ENCODE results near the gene EIF1B.

The EIF1B gene

DNA sequence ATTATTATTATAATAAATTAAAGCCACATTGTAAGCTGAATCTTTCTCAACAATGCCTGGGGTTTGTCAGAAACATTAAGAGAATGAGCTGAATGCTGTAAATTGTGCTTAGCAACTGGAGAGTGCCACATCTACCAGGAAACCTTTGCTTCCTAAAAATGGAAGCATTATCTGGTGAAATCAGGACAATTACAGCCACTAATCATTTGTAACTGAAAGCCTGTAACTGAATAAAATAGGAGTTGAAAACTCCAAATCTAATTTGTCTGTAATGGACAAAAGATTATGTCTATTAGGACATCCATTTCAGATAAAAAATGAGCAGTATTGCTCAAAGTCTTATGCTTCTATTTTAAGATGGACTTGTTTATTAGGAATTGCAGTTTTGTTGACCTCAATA is 32.2 kb downstream of the EIF1B start:
- Histone ChIP-seq H3K27ac (ENCODE audit: low read depth, low read length, severe bottlenecking) (no peak overlapping the region), H3K4me3 (ENCODE audit: extremely low read depth, insufficient read depth, low read length, poor library complexity, severe bottlenecking) (no peak overlapping the region), H3K36me3 (ENCODE audit: control insufficient read depth, insufficient read depth, low read length) (no peaks in the 10 kb centered on the region), H3K9me3 (ENCODE audit: control insufficient read depth, low read length) (no peaks in the 10 kb centered on the region), H3K4me1 (ENCODE audit: control insufficient read depth, insufficient read depth, low read length, poor library complexity, severe bottlenecking) (no peaks in the 10 kb centered on the region)

- Histone ChIP-seq H3K9me3 (ENCODE audit: control insufficient read depth, low read length) (peaks cover 16% of the 10 kb centered on the region), H3K4me1 (ENCODE audit: control insufficient read depth, insufficient read depth, low read length, poor library complexity, severe bottlenecking) (no peaks in the 10 kb centered on the region), H3K4me3 (ENCODE audit: extremely low read depth, insufficient read depth, low read length, poor library complexity, severe bottlenecking) (no peak overlapping the region), H3K27ac (ENCODE audit: low read depth, low read length, severe bottlenecking) (no peak overlapping the region), H3K36me3 (ENCODE audit: control insufficient read depth, insufficient read depth, low read length) (no peaks in the 10 kb centered on the region)
Observed at GRCh38 chr3:40350529-40350928, 41.0 kb downstream of the EIF1B start.

DNA sequence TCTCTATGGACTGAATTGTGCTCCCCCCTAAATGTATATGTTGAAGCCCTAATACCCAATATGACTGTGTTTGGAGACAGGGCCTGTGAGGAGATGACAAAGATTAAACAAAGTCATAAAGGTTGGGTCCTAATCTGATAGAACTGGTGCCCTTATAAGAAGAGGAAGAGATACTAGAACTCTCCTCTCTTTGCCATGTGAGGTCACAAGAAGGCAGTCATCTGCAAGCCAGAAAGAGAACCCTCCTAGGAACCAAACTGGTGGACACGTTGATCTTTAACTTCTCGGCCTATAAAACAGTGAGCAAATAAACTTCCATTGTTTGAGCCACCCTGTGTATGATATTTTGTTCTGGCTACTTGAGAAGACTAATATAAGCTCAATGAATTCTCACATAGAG is 45.9 kb downstream of the EIF1B start:
- WGBS, 2 experiments (ENCODE audit: insufficient coverage in 2 of 2), result no CpG with 5 or more reads among the region's 2 CpGs
- Histone ChIP-seq H3K27ac (ENCODE audit: low read depth, low read length, severe bottlenecking) (no peak overlapping the region), H3K4me3 (ENCODE audit: extremely low read depth, insufficient read depth, low read length, poor library complexity, severe bottlenecking) (no peak overlapping the region), H3K4me1 (ENCODE audit: control insufficient read depth, insufficient read depth, low read length, poor library complexity, severe bottlenecking) (no peaks in the 10 kb centered on the region), H3K9me3 (ENCODE audit: control insufficient read depth, low read length) (peaks cover 5% of the 10 kb centered on the region), H3K36me3 (ENCODE audit: control insufficient read depth, insufficient read depth, low read length) (no peaks in the 10 kb centered on the region)

- no peak overlapping the region for H3K4me3 ChIP-seq (ENCODE audit: extremely low read depth, insufficient read depth, low read length, poor library complexity, severe bottlenecking)
- no peaks in the 10 kb centered on the region for H3K4me1 ChIP-seq (ENCODE audit: control insufficient read depth, insufficient read depth, low read length, poor library complexity, severe bottlenecking)
- H3K9me3 ChIP-seq (ENCODE audit: control insufficient read depth, low read length), result no peaks in the 10 kb centered on the region
- 100% methylated on average over 1 of the region's 1 CpG; no CpG with 5 or more reads in 1 of the 2 experiments for WGBS, 2 experiments (ENCODE audit: insufficient coverage in 2 of 2)
- no peak overlapping the region for H3K27ac ChIP-seq (ENCODE audit: low read depth, low read length, severe bottlenecking)
- no peaks in the 10 kb centered on the region for H3K36me3 ChIP-seq (ENCODE audit: control insufficient read depth, insufficient read depth, low read length)
Observed at GRCh38 chr3:40358454-40358853, 48.9 kb downstream of the EIF1B start.
